Measurements from ENCODE around the gene EEFSEC. TPM values are rescaled to one million over a fixed set of nuclear protein-coding genes. Genes with fewer than 3 reads are reported as not detected.

The EEFSEC gene
- total RNA-seq, 1 donor: 8.0 TPM

DNA sequence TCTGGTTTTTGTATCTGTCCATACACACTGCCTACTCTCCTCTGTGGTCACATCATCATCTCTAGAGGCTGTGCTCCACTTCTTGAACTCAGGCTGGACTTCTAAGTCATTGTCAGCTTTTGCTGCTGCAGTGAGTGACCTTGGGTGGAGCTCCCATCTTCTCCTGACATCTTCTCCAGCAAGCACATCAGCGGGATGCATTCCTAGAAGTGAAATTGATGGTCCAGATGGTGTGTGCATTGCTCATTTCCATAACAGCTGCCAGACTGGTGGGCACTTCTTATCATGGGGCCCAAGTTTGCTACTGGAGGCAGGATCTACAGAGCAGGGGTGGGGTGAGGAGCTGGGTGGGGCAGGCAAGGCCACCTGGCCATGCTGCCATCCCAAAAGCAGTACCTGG, 203.5 kb downstream of the EEFSEC start:
- Histone ChIP-seq H3K27me3 (ENCODE audit: insufficient read depth, low read length) (no peaks in the 10 kb centered on the region), H3K4me3 (ENCODE audit: low read length) (no peak overlapping the region), H3K4me1 (ENCODE audit: insufficient read depth, low read length) (no peaks in the 10 kb centered on the region), H3K9me3 (ENCODE audit: low read depth, low read length) (no peaks in the 10 kb centered on the region)

DNA sequence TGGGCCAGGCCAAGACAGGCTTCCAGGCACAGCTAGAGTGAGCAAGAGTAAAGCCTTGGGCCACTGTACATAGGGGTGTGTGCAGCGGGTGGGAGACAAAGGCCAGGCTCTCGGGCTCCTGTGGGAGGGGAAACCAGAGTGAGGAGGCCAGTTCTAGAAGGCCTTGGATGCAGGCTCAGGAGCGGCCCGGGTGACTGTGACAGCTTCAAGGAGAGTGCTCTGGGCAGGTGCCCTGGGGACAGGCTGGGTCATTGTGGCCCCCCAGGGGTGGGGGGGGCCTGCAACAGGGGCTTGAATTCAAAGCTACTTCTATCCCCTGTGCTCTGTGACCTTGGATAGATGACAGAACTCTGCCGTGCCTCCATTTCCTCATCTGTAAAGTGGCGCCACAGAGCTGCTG, 204.3 kb downstream of the EEFSEC start:
- Histone ChIP-seq H3K4me3 (ENCODE audit: low read length) (no peak overlapping the region), H3K9me3 (ENCODE audit: low read depth, low read length) (no peaks in the 10 kb centered on the region), H3K4me1 (ENCODE audit: insufficient read depth, low read length) (no peaks in the 10 kb centered on the region), H3K27me3 (ENCODE audit: insufficient read depth, low read length) (no peaks in the 10 kb centered on the region)

DNA sequence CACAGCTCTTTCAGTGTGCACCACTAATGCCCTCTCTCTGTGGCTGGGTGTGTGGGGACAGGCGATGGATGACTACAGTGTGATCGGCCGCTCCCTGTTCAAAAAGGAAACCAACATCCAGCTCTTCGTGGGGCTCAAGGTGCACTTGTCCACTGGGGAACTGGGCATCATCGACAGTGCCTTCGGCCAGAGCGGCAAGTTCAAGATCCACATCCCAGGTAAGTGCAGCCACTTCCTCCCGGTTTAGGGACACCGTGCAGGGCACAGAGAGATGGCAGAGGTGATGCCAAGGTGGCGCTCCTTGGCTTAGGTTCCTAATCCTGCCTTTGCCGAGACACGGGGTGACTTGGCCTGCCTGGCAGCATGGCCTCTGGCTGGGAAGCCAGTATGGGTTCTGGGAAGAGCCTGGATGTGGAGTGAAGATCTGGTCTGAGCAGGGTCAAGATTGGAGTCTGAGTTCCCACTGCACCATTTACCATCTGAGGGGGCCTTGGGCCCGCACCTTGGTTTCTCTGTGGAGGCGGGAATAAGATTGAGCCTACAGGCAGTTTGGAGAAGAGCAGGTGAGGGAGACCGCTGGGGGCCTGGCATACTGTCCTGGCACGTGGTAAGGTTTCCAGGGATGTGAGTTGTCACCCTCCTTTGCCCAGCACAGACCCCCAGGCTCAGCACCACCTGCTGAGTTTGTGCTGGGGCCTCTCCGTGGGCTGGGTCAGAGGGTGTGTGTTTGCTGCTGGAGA, 205.0 kb downstream of the EEFSEC start:
- H3K27me3 ChIP-seq (ENCODE audit: insufficient read depth, low read length): no peaks in the 10 kb centered on the region
- H3K4me3 ChIP-seq (ENCODE audit: low read length): no peak overlapping the region
- no peaks in the 10 kb centered on the region for H3K4me1 ChIP-seq (ENCODE audit: insufficient read depth, low read length)
- H3K9me3 ChIP-seq (ENCODE audit: low read depth, low read length): no peaks in the 10 kb centered on the region

DNA sequence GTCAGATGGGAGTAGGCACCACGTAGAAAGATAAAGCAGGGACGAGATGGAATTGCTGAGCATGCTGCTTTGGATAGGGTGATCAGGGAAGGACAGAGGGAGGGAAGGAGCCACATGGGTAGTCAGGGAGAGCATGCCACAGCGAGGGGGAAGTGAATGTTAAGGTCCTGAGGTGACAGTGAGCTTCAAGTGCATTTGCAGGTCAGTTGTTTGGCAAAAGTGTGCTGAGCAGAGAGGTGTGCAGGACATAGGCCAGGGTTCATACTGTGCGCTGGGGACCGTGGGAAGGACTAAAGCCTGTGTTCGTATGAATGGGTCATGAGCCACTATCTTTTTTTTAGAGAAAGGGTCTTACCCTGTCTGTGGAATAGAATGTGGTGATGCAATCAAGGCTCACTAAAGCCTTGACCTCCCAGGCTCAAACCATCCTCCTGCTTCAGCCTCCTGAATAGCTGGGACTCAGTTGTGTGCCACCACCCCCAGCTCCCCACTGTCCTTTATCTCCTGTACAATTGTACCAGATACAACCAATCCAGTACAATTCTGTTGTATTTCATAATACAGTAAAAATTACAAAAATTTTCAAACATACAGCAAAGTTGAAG, 205.9 kb downstream of the EEFSEC start:
- Histone ChIP-seq H3K27me3 (ENCODE audit: insufficient read depth, low read length) (no peaks in the 10 kb centered on the region), H3K9me3 (ENCODE audit: low read depth, low read length) (no peaks in the 10 kb centered on the region)

DNA sequence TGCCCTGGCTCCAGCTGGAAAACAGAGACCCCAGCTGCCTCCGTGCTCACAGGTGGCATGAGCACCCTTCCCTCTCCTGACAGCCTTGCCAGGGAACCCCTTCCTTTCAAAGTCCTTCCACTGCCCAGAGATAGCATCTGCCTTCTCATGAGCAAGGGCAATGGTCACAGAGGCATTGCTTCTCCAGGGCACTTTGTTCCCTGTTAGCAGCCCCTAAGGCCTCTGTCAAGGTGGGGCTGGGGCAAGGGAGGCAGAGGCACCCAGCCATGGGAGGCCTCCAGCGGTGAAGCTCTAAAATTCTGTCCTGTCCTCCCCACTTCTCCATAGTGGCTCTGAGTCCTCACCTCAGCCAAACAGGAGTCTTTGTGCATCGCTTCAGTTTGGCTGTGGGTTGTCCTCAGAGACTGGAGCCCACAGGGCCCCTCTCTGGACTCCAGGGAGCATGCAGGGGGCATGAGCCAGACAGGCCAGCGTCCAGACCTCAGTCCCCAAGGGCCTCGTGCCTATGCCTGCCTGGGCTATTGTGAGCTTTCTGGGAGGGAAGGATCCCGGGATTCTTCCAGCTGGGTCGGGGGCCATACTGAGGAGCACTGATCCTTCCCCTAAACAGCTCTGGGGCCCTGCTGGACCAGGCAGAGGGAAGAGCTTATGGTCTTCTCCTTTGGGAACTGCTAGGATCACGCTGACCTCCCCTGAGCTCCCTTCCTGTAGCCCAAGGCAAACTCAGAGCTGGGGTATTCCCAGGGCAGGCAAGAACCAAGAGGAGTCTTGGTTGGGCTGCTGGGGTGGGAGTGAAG, 206.8 kb downstream of the EEFSEC start:
- H3K4me3 ChIP-seq (ENCODE audit: low read length): no peak overlapping the region
- H3K9me3 ChIP-seq (ENCODE audit: low read depth, low read length): no peaks in the 10 kb centered on the region
- H3K4me1 ChIP-seq (ENCODE audit: insufficient read depth, low read length): no peaks in the 10 kb centered on the region
- no peaks in the 10 kb centered on the region for H3K27me3 ChIP-seq (ENCODE audit: insufficient read depth, low read length)

More for the DNA sequence above, 205.9 kb downstream of the EEFSEC start:
- no peak overlapping the region for H3K4me3 ChIP-seq (ENCODE audit: low read length)
- H3K4me1 ChIP-seq (ENCODE audit: insufficient read depth, low read length): no peaks in the 10 kb centered on the region

DNA sequence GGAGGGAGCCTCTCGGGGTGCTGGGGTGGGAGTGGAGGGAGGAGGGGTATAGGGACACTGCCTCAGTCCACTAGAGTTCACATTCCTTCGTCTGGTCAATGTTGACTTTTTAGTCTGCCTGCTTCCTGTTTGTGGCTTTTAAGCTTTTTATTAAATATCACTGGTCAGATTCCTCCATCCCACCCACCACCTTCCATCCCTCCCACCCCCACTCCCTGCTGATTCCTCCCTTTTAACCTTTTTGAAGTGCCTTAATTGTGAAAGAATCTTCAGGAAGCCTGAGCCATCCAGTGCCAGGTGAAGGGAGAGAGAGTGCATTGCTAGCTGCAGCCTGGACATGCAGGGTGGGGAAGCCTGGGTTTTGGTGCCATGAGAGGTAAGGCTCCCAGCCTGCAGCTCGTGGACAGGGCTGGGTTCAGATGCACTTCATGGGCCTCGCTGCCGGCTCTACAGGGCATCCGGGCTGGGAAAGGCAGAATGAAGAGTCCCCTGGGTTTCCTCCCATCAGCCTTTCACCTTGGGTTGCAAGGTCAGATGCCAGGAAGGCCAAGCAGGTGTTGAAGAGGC, 207.5 kb downstream of the EEFSEC start:
- no peaks in the 10 kb centered on the region for H3K9me3 ChIP-seq (ENCODE audit: low read depth, low read length)
- no peaks in the 10 kb centered on the region for H3K4me1 ChIP-seq (ENCODE audit: insufficient read depth, low read length)
- H3K27me3 ChIP-seq (ENCODE audit: insufficient read depth, low read length): no peaks in the 10 kb centered on the region
- H3K4me3 ChIP-seq (ENCODE audit: low read length): no peak overlapping the region

DNA sequence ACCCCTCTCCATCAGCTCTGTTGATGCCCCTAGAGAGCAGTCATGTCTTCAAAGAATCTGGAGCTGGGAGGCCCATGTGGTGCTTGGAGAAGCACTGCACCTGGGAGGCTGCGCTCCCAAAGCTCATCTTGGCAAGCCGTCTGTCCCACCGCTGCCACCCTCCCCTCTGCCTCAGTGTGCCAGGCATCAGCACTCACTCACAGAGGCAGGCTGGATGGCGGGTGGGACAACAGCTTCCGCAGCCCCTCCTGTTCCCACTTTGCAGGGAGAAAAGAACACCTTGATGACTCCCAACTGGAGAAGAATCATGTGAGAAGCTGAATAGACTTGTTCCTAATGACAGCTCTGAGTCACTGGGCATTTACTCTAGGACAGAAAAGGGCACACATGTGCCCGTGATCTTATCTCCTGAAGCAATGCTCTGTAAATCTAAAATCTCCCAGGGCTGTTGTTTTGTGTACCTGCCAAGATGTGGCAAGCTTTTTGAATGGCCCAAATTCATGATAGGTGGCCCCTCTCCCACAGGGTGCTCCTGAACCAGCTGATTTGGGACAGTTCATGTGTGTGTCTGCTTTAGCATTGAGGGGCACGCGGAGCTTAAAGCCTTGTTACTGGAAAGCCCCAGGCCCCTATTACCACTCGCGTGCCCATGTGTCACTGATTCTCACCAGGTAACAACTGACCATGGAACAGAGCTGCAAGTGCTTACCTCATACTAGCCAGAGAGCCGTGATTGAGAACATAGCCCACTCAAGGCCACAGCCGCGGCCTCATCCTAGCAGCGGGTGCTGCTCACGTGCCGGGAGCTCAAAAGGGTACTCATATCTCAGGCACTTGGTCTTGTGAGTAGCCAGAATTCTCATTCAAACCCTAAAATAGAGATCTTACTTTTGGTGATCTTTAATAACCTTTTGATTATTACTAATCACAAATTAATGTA, 209.0 kb downstream of the EEFSEC start:
- no peaks in the 10 kb centered on the region for H3K27me3 ChIP-seq (ENCODE audit: insufficient read depth, low read length)
- H3K4me1 ChIP-seq (ENCODE audit: insufficient read depth, low read length): no peaks in the 10 kb centered on the region
- no peaks in the 10 kb centered on the region for H3K9me3 ChIP-seq (ENCODE audit: low read depth, low read length)
- no peak overlapping the region for H3K4me3 ChIP-seq (ENCODE audit: low read length)

DNA sequence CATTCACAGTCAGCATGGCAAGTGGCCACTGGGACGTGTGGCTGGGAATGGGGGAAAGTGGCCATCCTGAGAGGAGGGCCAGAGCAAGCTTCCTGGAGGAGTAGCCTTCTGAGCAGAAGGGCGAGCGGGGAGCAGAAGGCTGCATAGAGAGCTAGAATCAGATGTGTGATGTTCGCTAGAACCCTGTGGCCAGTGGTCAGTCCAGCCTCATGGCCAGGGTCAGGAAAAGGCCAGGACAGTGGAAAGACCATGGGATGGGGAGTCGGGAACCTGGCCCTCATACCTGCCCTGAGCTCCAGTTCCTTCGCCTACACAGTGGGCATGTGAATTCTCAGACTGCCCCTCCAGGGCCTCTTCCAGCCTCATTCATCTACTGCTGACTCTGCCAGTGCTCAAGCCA, 211.0 kb downstream of the EEFSEC start:
- Histone ChIP-seq H3K9me3 (ENCODE audit: low read depth, low read length) (no peaks in the 10 kb centered on the region), H3K27me3 (ENCODE audit: insufficient read depth, low read length) (no peaks in the 10 kb centered on the region), H3K4me3 (ENCODE audit: low read length) (no peak overlapping the region), H3K4me1 (ENCODE audit: insufficient read depth, low read length) (no peaks in the 10 kb centered on the region)

DNA sequence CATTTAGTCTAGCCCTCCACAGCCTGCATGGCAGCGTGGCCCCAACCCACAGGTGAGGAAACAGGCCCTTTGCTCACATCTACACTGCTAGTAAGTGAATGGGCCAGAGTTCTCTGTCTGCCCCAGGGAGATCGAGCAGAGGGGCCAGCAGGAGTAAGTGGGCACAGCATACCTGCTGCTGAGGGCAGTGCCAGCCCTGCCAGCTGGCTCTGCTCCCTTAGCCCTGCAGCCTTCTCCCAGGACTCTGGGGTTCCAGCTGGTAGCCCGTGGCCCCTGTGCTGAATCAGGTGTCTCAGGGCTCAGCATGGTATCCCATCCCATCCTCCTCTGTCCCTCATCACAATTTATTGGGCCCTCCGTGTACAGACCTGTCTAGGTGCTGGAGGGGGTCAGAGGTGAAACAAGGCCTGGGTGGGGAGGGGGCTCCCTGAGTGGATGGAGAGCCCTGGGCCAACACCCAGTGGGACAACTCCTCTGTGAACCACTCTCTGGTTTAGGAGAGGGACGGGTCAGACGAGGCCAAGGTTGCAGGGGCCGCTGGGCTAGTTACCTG, 211.6 kb downstream of the EEFSEC start:
- no peaks in the 10 kb centered on the region for H3K4me1 ChIP-seq (ENCODE audit: insufficient read depth, low read length)
- H3K9me3 ChIP-seq (ENCODE audit: low read depth, low read length): no peaks in the 10 kb centered on the region
- no peak overlapping the region for H3K4me3 ChIP-seq (ENCODE audit: low read length)
- no peaks in the 10 kb centered on the region for H3K27me3 ChIP-seq (ENCODE audit: insufficient read depth, low read length)

DNA sequence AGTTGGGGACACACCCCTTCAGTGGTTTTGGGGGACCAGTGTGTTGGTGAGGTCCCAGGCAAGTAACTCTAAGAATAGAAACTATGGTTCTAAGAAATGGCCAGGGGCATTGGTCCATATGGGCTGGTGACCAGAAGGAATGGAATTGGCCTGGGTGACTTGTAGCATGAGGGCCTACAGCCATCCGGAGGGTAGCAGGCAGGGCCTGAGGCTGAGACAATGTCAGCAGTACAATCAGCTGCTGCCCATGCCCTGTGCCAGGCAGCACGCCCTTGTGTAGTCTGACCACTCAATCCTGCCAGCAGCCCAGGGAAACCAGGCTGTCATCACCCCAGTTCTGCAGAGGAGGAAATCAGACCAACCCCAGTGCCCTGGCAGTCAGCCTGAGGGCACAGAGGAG, 212.9 kb downstream of the EEFSEC start:
- H3K9me3 ChIP-seq (ENCODE audit: low read depth, low read length): no peaks in the 10 kb centered on the region
- no peaks in the 10 kb centered on the region for H3K4me1 ChIP-seq (ENCODE audit: insufficient read depth, low read length)
- no peaks in the 10 kb centered on the region for H3K27me3 ChIP-seq (ENCODE audit: insufficient read depth, low read length)
- H3K4me3 ChIP-seq (ENCODE audit: low read length): no peak overlapping the region

DNA sequence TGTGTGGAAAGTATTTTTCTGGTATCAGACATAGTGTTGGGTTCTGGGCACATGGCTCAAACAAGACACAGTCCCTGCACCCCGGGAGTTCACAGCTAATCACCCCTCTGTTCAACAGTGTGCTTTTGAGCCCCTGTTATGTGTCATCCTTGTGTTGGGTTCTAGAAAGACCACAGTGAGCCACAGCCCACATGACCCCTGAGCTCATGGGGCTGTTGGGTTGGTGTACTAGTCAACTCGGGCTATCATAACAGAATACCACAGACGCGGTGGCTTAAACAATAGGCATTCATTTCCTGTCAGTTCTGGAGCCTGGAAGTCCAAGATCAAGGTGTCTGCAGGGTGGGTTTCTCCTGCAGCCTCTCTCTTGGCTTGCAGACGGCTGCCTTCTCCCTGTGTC, 213.4 kb downstream of the EEFSEC start:
- H3K4me1 ChIP-seq (ENCODE audit: insufficient read depth, low read length): no peaks in the 10 kb centered on the region
- H3K4me3 ChIP-seq (ENCODE audit: low read length): no peak overlapping the region
- no peaks in the 10 kb centered on the region for H3K9me3 ChIP-seq (ENCODE audit: low read depth, low read length)
- H3K27me3 ChIP-seq (ENCODE audit: insufficient read depth, low read length): no peaks in the 10 kb centered on the region

DNA sequence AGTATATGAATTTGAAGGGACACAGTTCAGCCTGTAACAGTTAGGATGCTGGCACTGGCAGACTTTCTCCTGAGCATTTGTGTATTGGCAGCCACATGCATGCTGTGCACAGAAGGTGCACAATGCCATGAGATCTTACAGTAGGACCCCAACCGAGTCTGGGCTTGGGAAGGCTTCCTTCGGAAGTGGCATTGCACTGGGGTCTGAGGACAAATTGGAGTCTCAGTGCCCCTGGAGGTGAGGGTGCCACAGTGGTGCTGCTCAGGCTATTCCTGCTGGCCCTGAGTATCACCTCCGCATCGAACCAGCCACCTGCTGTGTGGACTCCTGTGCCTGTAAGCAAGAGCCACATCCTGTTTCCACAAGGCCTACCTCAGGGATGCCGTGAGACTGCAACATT, 213.9 kb downstream of the EEFSEC start:
- H3K27me3 ChIP-seq (ENCODE audit: insufficient read depth, low read length): no peaks in the 10 kb centered on the region
- no peaks in the 10 kb centered on the region for H3K9me3 ChIP-seq (ENCODE audit: low read depth, low read length)
- no peak overlapping the region for H3K4me3 ChIP-seq (ENCODE audit: low read length)
- no peaks in the 10 kb centered on the region for H3K4me1 ChIP-seq (ENCODE audit: insufficient read depth, low read length)

DNA sequence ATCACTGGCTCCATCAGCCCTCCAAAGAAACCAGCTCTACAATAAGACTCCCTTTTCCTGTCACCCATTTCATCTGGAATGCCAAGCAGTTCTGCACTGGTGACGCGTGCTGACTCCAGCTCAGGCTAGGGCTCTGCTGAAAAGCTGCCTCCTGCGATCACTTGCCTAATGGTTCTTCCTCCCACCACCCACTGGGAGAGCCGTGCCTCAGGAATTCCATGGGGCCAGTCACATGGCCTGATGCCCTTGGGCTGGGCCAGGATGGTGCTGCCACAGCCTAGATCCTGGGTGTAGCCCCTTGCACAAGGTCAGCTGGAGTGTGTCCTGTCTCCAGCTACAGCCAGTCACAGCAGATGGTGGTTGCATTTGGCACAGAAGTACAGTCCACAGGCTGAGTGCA, 214.5 kb downstream of the EEFSEC start:
- no peaks in the 10 kb centered on the region for H3K9me3 ChIP-seq (ENCODE audit: low read depth, low read length)
- no peak overlapping the region for H3K4me3 ChIP-seq (ENCODE audit: low read length)
- H3K4me1 ChIP-seq (ENCODE audit: insufficient read depth, low read length): no peaks in the 10 kb centered on the region
- no peaks in the 10 kb centered on the region for H3K27me3 ChIP-seq (ENCODE audit: insufficient read depth, low read length)

DNA sequence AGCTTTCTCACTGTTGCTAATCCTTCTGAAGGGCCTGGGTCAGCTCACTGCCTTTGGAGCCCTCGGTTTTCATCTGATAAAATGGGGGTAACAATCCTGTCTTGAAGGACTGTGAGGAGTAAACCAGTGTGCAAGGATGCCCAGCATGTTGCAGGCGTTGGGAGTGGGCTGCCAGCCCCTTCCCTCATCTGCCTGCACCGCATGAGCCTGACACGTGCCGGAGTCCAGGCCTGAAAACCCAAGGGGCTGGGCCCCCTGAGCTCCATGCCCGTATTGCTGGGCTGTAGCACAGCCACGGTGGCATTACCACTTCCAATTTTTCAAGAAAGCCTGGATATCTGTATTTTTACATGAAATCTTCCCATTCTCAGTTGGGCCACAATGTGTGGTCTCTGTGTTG, 215.3 kb downstream of the EEFSEC start:
- Histone ChIP-seq H3K9me3 (ENCODE audit: low read depth, low read length) (no peaks in the 10 kb centered on the region), H3K4me3 (ENCODE audit: low read length) (no peak overlapping the region), H3K27me3 (ENCODE audit: insufficient read depth, low read length) (no peaks in the 10 kb centered on the region), H3K4me1 (ENCODE audit: insufficient read depth, low read length) (no peaks in the 10 kb centered on the region)
